ENCODE data around the gene CPA3. TPM values are rescaled to one million over a fixed set of nuclear protein-coding genes. Genes with fewer than 3 reads are reported as not detected.

Gene CPA3
- total and polyA plus RNA-seq, 10 of the 15 experiments (the other 5 are each of a cell fraction or from before 2014, with no cell fraction given): not detected

DNA sequence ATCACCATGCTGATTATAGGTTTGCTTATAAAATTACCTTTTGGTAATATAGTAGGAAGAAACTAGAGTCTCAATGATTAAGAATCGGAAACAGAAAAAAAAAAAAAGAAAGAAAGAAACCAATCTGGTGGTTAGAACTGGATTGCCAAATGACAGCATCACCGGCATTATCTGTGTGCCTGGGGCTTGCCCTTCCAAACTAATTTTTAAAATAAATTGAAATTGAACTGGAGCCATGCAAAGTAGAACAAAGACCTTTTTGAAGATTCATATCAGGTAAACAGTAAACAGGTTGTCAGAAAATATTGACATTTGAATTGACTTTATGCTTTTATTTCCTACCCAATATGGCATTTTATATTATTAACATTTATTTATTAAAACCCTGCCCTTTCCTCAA lies 48.7 kb upstream of the CPA3 start:
- no TSS peak for BruUV-seq (replicated peaks)
- H3K27ac ChIP-seq (ENCODE audit: control insufficient read depth, insufficient read depth): no peak overlapping the region
- H3K4me1 ChIP-seq (ENCODE audit: control insufficient read depth, insufficient read depth, low read length): no peaks in the 10 kb centered on the region
- H3K79me2 ChIP-seq (ENCODE audit: control insufficient read depth, insufficient read depth, low read length): no peaks in the 10 kb centered on the region
- DNase-seq (ENCODE audit: low read depth, low spot score) (no peak), ATAC-seq (no peak), FAIRE-seq (no peak)
- 52% methylated on average over 2 of the region's 2 CpGs for WGBS (ENCODE audit: insufficient coverage, insufficient replicate concordance, low lambda C conversion rate, missing lambda C conversion rate)
- POLR2A ChIA-PET: no interaction called here
- H3K27me3 ChIP-seq (replicated peaks in 1 of 2; ENCODE audit: control insufficient read depth in 2 of 2, insufficient read depth in 2 of 2, low read length in 1 of 2): no peaks in the 10 kb centered on the region; a peak in 1 of 4 replicates
- H3K4me2 ChIP-seq (ENCODE audit: control insufficient read depth, insufficient read depth): no peak overlapping the region
- H3K9me3 ChIP-seq (replicated peaks; ENCODE audit: control insufficient read depth, insufficient read depth, low read length): no peaks in the 10 kb centered on the region
- intact Hi-C loops (cut with micrococcal nuclease; ENCODE audit: unreplicated experiment): no loop called here
- no peaks in the 10 kb centered on the region for H3K36me3 ChIP-seq (ENCODE audit: control insufficient read depth in 2 of 2, insufficient read depth in 2 of 2, low read length in 1 of 2)
- no peak overlapping the region for H2AFZ ChIP-seq (ENCODE audit: control insufficient read depth, low read depth, low read length)
- in situ Hi-C loops (cut with MboI): no loop called here
- no peak overlapping the region for H3K9ac ChIP-seq (ENCODE audit: control insufficient read depth, insufficient read depth, low read length)
- H3K4me3 ChIP-seq: no peak overlapping the region
- RAD21 ChIA-PET (ENCODE audit: unreplicated experiment): no interaction called here
- H4K20me1 ChIP-seq (ENCODE audit: control insufficient read depth, insufficient read depth): no peaks in the 10 kb centered on the region
- SMC1A ChIA-PET (ENCODE audit: uncharacterized antibody, unreplicated experiment): no interaction called here
- CTCF ChIA-PET: no interaction called here
- no peak for TF ChIP-seq KDM1A (IDR thresholded peaks at IDR 0.05; ENCODE audit: borderline replicate concordance)
- TF ChIP-seq, protein P1, sequence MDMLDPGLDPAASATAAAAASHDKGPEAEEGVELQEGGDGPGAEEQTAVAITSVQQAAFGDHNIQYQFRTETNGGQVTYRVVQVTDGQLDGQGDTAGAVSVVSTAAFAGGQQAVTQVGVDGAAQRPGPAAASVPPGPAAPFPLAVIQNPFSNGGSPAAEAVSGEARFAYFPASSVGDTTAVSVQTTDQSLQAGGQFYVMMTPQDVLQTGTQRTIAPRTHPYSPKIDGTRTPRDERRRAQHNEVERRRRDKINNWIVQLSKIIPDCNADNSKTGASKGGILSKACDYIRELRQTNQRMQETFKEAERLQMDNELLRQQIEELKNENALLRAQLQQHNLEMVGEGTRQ (IDR thresholded peaks at IDR 0.05; ENCODE audit: borderline replicate concordance, low read depth, low read length): no peak
- TF ChIP-seq, protein P2, sequence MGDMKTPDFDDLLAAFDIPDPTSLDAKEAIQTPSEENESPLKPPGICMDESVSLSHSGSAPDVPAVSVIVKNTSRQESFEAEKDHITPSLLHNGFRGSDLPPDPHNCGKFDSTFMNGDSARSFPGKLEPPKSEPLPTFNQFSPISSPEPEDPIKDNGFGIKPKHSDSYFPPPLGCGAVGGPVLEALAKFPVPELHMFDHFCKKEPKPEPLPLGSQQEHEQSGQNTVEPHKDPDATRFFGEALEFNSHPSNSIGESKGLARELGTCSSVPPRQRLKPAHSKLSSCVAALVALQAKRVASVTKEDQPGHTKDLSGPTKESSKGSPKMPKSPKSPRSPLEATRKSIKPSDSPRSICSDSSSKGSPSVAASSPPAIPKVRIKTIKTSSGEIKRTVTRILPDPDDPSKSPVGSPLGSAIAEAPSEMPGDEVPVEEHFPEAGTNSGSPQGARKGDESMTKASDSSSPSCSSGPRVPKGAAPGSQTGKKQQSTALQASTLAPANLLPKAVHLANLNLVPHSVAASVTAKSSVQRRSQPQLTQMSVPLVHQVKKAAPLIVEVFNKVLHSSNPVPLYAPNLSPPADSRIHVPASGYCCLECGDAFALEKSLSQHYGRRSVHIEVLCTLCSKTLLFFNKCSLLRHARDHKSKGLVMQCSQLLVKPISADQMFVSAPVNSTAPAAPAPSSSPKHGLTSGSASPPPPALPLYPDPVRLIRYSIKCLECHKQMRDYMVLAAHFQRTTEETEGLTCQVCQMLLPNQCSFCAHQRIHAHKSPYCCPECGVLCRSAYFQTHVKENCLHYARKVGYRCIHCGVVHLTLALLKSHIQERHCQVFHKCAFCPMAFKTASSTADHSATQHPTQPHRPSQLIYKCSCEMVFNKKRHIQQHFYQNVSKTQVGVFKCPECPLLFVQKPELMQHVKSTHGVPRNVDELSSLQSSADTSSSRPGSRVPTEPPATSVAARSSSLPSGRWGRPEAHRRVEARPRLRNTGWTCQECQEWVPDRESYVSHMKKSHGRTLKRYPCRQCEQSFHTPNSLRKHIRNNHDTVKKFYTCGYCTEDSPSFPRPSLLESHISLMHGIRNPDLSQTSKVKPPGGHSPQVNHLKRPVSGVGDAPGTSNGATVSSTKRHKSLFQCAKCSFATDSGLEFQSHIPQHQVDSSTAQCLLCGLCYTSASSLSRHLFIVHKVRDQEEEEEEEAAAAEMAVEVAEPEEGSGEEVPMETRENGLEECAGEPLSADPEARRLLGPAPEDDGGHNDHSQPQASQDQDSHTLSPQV (IDR thresholded peaks at IDR 0.05): no peak
- TF ChIP-seq ASH2L (IDR thresholded peaks at IDR 0.05; ENCODE audit: borderline replicate concordance, low read depth): no peak
- no peak for TF ChIP-seq BMI1 (IDR thresholded peaks at IDR 0.05; ENCODE audit: borderline replicate concordance)
- TF ChIP-seq SRF (IDR thresholded peaks at IDR 0.05; ENCODE audit: low read depth in 2 of 2, low read length in 2 of 2): no peak
- TF ChIP-seq, protein P3, sequence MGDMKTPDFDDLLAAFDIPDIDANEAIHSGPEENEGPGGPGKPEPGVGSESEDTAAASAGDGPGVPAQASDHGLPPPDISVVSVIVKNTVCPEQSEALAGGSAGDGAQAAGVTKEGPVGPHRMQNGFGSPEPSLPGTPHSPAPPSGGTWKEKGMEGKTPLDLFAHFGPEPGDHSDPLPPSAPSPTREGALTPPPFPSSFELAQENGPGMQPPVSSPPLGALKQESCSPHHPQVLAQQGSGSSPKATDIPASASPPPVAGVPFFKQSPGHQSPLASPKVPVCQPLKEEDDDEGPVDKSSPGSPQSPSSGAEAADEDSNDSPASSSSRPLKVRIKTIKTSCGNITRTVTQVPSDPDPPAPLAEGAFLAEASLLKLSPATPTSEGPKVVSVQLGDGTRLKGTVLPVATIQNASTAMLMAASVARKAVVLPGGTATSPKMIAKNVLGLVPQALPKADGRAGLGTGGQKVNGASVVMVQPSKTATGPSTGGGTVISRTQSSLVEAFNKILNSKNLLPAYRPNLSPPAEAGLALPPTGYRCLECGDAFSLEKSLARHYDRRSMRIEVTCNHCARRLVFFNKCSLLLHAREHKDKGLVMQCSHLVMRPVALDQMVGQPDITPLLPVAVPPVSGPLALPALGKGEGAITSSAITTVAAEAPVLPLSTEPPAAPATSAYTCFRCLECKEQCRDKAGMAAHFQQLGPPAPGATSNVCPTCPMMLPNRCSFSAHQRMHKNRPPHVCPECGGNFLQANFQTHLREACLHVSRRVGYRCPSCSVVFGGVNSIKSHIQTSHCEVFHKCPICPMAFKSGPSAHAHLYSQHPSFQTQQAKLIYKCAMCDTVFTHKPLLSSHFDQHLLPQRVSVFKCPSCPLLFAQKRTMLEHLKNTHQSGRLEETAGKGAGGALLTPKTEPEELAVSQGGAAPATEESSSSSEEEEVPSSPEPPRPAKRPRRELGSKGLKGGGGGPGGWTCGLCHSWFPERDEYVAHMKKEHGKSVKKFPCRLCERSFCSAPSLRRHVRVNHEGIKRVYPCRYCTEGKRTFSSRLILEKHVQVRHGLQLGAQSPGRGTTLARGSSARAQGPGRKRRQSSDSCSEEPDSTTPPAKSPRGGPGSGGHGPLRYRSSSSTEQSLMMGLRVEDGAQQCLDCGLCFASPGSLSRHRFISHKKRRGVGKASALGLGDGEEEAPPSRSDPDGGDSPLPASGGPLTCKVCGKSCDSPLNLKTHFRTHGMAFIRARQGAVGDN (IDR thresholded peaks at IDR 0.05): no peak
- TF ChIP-seq ESRRA (IDR thresholded peaks at IDR 0.05; ENCODE audit: low read length): no peak
- no peak for TF ChIP-seq SMAD5 (IDR thresholded peaks at IDR 0.05; ENCODE audit: low read depth)
- TF ChIP-seq SPI1 (IDR thresholded peaks at IDR 0.05; ENCODE audit: borderline replicate concordance, insufficient read depth, low read depth, low read length): no peak
- no peak for TF ChIP-seq MTA2 (IDR thresholded peaks at IDR 0.05; ENCODE audit: low read depth)
- no peak for TF ChIP-seq PAX8 (IDR thresholded peaks at IDR 0.05)
- no peak for TF ChIP-seq TBL1XR1 (IDR thresholded peaks at IDR 0.05; ENCODE audit: low read depth, low read length)
